Activated CD4-positive, CD25-positive, alpha-beta regulatory T cell treated with anti-CD3 and anti-CD28 coated beads, Interleukin-2, amount 50 U/mL, for 16 hours (primary cell): Measurements from ENCODE around the gene TMED3.

ENCODE experiments used
- DNase-seq: peaks from one replicate; pipeline ENCODE4 v3.0.0-alpha.2; 2020; ENCODE audit warnings: low read depth, low spot score

TMED3 gene

DNA sequence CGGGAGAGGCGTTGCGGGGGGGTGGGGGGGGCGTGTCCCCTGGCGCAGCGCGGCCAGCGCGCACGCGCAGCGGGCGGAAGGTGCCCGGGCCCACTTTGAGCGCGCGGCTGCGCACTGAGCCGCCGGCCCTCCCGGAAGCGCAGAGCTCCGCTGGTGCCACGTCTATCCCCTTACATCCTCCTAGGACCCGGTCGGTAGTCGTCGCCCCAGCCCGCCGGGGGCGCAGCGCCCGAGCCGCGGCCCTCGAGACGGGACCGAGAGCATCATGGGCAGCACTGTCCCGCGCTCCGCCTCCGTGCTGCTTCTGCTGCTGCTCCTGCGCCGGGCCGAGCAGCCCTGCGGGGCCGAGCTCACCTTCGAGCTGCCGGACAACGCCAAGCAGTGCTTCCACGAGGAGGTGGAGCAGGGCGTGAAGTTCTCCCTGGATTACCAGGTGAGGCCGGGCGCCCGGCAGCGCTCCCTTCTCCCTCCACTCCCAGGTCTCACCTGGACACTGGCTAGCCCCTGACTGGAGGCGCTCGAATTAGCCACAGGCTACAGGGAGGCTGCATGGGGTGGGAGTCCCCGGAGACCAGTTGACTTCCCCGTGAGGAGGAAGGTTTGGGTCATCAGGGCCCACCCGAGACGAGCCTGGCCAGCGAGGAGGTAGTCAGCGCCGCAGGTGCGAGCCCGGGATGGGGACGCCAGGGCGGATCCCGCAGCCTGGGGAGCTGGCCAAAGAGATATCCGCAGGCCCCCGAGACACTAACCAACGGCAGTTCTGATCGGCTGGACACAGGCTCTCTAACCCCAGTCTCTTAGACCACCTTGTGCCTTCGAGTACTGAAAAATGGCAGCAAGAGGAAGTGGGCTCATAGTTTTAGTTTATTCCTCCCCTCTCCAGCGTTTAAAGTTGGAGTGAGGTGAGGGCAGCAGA lies at the start of gene TMED3:
Gene TMED3, plus strand, starts transcription at position 128 of the 916 bp plus-strand sequence. Its CDS starts 138 bp downstream, at position 266.
- peak; percentile 53 for DNase-seq

DNA sequence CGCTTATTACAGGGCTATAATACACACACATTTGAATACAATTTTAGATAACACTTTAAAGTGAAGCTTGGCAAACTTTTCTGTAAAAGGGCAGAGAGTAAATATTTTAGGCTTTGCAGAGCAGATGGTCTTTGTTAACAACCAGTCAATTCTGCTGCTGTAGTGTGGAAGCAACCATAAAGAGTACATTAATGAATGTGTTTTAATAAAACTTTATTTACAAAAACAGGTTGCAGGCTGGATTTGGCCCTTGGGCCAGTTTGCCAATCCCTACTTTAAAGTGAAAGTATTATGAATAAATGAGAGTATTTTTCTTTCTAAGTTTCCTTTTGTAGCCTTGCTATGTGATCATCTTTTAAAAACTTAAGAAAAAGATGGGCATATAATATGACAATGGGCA lies 49.1 kb upstream of the TMED3 start:
- no peak for DNase-seq

DNA sequence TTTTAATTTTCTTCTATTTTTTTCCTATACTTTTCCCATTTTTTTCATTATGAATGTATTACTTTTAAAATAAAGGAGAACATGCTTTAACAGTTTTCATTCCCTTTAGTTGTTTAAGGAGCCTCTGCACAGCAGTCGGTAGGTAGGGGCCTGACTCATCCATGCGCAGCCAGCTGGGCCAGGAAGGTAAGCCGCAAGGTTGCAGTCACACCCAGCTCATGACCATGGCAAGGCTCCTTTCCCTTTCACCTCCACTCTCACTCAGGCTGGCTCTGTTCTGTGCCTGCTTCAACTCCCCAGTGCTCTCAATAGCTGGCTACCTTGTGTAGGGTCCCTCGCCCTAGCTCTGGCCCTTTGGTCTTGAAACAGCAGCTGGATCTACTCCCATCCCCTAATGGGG lies 45.7 kb upstream of the TMED3 start:
- DNase-seq = no peak

DNA sequence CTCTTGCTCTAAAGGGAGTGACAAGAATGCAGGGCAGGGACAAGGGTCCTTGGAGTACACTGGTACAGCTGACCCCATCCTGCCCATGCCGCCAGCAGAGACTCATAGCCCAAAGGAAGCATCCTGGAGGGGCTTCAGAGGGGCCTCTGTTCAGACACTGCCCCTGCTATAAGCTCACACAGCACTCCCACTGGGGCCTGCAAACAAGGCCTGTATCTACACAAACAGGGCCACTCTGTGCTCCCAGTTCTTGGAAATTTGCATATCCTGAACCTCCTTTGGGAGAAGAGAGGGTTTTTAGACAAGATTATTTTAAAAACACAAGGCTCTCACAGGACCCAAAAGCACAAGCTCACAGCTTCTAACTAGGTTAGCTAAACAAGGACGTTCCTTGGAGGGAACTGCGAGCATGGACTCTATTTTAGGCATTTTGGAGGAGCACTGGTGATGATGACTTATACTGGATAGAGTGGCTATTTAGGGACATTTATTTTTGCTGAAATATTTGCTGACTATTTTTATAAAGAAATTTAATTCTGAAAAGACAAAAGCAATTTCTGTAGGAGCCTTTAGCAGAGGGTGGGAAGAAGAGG lies 44.8 kb upstream of the TMED3 start:
- DNase-seq = no peak

DNA sequence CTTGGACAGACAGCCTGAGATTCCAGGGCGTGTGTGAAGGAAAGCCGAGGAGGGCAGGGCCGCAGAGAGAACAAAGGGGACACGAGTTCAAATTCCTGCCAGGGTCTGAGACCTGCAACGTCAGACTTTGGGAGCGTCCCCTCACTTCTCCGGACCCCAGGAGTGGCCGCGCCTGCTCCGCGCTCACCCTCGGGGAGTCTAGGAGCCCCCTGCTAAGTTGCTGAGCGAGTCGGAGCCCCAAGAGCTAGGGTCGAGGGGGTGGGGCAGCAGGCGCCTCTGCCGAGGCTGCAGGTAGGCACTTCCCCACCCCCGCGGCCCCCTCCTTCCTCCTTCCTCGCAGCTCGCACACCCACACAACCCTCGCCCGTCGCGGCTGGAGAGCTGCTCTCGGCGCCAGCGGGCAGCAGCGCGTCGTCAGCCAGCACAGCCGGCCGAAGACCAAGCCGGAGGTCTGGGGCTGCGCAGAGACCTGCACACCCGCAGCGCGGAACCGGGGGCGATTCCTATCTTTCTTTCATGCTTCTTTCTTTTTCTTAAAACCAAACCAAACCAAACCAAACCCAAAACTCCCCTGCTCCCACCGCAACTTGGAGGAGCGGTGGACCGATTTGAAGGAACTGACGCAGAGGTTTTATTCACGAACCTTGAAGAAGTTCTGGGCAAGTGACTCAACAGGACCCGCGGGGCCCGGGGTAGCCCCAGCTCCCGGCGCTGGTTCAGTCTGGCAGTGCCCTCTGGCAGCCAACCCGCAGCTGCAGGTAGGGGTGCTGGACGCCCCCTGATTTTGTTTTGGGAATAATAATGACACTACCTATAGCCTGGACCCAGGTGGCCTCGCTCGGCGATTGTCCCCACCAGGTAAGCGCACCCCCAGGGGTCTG lies 28.3 kb upstream of the TMED3 start, which contains the start of gene ANKRD34C:
Gene ANKRD34C, plus strand, starts transcription at position 352 of the 881 bp plus-strand sequence. CDS start 10,563 bp downstream, outside the sequence.
- no peak for DNase-seq

DNA sequence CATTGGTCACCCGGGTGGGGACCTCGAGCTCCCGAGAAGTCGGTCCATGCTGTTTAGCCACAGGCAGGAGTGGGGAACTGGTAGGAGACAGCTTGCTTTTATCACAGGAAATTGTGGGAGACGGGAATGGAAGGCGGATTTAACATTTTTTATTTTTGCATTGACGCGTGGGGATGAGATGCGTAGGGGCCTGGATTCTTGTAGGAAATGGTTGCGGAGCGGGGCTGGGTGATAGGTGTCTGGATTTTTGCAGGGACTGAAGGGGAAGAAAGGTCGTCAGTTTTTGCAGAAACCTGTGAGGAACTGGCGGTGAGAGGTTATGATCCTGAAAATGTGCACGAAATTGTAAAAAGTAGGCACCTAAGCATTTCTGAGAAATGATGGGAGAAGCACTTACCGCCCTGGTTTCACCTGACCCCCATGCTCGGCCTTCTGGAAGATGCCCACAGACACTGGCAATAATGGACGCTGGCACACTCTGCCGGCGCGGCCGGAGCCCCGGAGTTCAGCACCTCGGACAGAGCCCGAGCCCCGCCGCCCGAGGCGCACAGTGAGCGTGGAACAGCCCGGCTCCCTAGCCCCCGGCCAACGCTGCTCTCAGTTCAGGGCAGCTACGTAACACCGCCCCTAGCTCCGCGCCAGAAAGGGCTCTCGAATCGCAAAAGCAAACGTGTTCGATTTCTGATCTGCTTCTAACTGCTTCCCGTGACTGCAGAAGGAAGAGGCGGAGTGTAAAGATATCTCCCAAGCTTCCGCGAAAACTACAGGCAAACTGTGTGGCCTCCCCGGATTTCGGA lies 27.5 kb upstream of the TMED3 start:
- no peak for DNase-seq

DNA sequence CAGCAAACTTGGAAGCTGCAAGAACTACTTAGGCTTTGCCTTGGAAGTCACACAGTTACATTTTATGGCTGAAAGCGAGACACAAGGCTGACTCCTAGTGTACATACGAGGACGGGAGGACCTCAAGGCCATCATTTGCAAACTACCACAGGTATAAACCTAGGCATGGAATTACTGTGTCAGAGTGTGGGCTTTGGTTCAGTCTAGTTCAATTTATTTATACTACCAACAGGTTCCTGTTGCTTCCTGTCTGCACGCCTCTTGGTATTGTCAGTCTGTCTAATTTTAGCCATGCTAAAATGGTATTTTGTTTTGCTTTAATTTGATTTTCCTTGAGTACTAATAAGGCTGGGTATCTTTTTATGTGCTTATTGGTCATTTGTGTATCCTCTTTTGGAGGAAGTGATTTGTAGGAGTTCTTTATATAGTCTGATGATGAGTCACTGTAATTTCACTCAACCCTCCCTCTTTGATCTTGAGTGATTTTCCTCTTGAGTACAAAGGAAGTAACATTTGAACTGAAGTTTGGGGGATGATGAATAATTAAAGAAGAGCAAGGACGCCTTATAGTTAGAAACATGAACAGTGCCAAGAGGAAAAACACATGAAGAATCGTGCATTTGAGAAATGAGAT lies 20.2 kb upstream of the TMED3 start:
- no peak for DNase-seq

DNA sequence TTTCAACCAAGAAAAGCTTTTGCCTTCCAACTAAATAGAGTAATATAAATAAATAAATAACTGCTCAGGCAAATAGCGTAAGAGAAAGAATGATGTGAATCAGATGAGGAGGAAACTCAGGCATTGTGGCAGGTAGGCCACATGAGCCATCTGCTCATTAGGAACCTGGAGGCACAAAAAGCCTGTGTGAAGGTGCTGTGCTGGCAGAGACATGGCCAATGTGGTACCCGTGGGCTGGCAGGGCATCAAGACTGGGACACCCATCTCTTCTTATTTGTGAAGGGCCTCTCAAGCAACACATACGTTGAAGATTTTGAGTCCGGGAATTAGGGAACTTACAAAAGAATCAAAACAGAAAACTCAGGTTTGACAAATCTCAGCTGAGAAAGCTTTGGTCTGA lies 18.9 kb upstream of the TMED3 start:
- no peak for DNase-seq

DNA sequence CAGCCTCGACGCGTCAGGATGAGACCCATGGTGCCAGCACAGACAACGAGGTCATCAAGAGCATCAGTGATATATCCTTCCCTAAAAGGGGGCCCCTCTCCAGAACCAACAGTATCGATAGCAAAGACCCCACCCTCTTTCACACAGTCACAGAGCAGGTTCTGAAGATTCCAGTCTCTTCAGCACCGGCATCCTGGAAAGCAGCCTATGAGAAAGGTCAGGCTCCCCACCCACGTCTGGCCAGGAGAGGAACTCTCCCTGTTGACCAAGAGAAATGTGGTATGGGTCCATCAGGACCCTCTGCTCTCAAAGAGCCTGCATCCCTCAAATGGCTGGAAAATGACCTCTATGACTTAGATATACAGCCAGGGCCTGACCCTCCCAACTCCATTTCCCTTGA lies 16.8 kb upstream of the TMED3 start:
- DNase-seq = no peak

DNA sequence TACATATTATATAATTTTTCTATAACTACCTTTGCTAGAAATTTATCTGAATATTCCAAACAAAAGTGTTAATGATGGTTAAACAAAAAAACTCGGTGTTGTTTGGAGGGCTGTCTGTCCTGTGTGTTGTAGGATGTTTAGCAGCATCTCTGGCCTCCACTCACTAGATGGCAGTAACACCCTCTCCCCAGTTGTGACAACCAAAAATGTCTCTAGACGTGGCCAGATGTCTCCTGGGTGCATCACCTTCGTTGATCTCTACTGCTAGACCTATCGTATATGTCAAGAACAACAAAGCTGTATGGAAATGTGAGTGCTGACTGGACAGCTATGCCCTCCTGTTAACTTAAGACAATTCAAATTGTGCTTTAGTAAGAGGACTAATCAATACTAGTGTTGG lies 14.3 kb upstream of the TMED3 start:
- no peak for DNase-seq

DNA sequence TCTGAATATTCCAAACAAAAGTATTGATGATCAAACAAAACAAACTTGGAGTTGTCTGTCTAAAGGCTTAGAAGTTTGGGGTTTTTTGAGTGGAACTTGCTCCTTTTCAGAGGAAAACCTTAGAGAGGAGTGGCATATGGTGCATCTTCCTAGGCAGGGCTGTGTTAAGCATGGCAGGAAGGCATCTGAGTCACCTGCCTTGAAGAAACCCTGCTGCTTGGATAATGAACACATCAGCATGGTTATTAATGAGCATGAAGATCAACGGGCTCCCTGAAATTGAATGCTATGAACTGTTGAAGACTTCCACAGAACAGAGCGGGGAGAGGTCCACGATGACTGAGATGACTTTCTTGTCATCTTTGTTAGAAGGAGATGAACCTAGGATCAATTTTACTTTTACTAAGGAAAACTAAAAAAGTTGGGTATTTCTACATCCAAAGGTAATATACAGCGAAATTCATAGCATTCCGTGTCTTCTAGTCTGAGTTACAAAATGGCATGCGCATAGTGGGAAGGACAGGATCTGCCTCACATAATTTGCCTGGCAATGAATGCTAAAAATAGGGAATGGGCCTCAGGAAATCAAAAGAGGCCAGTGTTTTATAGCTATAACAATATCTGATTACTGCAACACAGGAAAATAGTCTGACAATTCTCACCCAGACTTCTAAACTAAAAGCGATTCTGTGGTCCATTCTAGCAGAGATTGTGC lies 11.6 kb upstream of the TMED3 start:
- no peak for DNase-seq

DNA sequence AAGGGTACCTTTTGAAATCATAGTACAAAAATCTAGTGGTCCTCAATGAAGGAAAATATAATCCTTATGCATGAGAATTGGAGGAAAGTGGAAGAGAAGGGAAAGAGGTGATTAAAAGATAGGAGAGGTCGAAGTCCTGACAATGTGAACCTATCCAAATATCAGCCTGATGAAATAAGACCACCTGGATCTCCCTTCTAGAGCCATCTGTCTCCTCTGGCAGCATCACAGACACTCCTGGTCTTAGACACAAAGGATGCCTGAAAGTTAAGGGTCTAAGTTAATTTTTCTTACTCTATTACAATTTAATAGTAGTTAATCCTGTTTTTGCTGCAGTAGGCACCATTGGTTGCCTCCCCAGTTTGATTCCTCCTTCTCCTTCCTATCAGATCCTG lies 11.1 kb upstream of the TMED3 start:
- no peak for DNase-seq

DNA sequence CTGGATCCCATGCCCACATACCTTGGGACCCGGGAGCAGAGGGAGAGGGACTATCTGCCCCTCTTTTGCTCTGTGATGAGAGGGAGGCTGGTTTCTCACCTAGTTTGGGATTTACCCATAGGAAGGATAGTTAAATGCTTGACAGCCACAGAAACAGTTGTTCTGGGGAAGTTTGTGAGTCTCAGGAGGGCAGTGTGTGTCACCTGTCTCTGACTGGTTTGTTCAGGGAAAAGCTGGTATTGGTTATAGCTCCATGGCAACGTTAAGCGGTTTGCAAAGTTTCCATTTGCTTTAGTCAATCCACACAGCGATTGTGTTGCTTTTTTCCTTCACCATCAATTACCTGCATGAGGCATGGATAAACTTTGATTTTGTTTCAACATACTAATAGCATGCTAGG lies 3.7 kb upstream of the TMED3 start:
- DNase-seq = no peak

DNA sequence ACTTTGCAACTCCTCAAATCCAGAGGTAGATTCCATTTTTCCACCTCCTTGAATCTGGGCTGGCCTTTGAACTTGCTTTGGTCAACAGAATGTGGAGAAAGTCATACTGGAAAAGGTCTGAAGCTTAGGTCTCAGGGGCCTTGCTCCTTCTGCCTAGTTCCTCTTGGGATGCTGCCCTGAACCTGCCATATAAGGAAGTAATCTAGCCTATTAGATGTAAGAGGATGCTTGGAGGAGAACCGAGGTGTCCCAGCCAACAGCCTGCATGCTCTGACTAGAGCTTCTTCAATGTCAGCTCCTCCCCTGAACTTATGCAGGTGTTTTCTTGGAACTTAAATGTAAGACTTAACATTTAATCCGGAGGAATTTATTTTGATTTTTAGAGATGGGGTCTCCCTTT lies 2.0 kb upstream of the TMED3 start:
- DNase-seq = no peak

DNA sequence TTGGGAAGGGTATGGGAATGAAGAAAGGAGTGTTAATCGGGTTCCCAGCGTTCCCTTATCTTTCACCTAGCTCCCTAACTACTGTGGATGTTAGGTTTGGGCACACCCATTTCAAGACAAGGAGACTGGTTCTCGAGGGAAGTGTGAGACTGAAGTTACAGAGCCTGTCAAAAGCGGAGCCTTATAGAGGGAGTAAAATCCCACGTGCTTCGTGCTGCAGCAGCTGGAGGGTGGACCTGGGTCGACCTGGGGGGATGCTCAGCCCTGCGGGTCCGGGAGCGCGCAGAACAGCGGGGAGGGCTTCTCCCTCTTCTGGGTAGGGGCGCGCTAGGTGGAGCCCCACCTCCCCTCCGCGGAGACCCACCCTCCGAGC lies 314 bp upstream of the TMED3 start:
- DNase-seq = no peak

DNA sequence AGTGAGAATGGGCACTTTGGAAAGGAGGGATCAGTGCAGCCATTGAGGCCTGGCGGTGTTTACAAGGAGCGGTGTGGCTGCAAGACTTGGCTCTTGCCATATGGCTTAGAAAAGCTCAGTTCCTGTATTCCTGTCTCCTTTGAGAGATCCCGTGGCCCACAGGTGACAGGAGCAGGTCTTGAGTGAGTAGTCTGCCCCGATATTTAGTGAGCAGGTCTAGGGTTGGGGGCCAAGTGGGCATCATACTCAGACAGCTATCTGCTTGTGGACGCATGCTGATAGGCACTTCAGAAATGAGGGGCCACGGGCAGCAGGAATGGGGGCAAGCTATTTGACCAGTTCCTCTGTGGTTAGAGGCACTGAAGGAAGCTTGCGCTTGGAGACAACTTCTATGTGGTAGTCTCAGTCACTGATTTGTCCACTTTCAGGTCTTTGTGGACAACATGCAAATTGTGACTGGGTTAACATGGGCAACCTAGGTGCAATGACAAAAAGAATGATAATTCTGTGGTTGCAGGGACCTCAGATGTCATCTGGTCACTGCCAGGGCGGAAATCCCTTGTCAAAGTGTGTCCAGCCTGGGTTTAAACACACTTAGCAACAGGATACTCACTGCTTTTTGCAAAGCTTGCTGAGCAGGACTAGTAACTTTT lies 1.1 kb downstream of the TMED3 start:
- no peak for DNase-seq

DNA sequence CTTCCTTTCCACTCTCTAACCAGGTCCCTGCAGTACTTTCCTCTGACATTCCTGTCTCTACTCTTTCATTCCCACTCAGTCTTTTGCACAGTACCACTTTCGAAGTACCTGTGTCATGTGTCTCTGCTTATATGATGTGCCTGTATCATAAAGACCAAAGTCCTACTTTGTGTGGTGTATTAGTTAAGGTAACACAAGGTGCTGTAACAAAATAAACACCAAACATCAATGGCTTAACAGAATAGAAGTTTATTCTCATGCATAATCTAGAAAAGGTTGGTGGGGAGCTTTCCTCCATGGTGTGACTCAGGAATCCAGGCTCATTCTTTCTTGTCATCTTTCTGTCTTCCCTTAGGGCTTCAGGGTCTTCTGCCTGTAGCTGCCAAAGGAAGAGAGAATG lies 3.3 kb downstream of the TMED3 start:
- no peak for DNase-seq

DNA sequence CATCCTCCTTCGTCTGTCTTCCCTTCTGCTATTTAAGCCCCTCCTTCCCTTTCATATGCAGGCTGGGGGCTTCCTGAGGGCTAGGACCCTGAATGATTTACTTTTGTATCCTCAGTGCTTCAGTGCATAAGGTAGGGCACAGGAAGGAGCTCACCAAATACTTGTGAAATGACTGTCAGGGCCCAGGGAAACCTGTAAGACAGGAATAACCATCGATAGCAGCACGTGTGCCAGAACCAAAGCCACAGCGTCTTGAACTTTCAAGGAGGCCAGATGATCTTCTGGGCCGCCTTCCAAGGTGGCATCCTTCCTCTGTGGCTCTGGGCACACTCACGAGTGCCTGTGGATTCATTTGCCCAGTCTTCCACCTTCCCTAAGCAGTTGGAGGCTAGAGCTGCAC lies 3.9 kb downstream of the TMED3 start:
- DNase-seq = no peak

DNA sequence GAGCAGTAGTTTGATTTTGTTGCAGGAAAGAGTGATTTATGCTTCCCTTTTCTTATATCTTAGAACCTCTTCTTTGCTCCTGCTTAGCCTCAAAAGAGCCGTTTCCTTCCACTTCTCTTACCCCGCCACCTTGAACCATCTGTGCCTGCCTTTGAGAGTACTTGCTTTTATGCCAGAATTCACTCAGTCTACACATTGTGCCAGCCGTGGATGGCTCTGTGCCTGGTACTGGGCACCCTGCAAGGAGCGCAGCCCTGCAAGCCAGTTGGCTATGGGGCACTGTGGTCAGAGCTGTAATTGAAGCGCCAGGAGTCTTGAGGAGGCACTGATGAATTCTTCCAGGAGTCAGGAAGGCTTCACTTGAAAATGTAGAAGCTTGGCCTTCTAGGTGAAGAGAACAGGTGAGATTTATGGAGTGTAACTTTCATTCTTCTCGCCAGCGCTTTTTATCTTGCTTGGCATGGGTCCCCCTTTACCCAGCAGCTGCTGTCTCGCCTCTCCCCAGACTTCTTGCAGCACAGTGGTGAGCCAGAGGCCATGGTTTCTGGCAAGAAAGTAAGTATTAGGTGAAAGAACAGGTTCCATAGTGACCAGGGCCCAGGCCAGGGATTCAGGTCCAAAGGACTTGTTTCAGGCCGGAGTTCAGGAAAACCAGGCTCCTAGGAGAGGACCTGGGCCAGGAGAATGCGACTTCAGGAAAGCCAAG lies 4.9 kb downstream of the TMED3 start:
- no peak for DNase-seq
